HuH-7 (cell line): ENCODE measurements around the gene UBE2E2.
"Not testable (repeated sequence)": the region's sequence is repeated elsewhere in the genome, so short reads cannot be mapped to it uniquely, and the experiment has no call there.

Experiments used
- DNase-seq: peaks from one replicate; pipeline ENCODE4 v3.0.0; 2011; ENCODE audit warnings: low spot score

Gene UBE2E2

GRCh38 chr3:23202921-23203707 is at the start of gene UBE2E2:
Gene UBE2E2, plus strand, starts transcription at chr3:23203327.
- peak; percentile 89 for DNase-seq

- no peak for DNase-seq
These were observed 49.7 kb upstream of the UBE2E2 start for GRCh38 chr3:23153436-23153835.

- DNase-seq, result no peak
These were observed 45.8 kb upstream of the UBE2E2 start for GRCh38 chr3:23157331-23157730.

GRCh38 chr3:23159929-23160328 is 43.2 kb upstream of the UBE2E2 start:
- DNase-seq, result no peak

GRCh38 chr3:23161308-23161707 is 41.8 kb upstream of the UBE2E2 start:
- DNase-seq, result no peak

- no peak for DNase-seq
These were observed 41.1 kb upstream of the UBE2E2 start for GRCh38 chr3:23161896-23162570.

- no peak for DNase-seq
These were observed 40.2 kb upstream of the UBE2E2 start for GRCh38 chr3:23162934-23163333.

- no peak for DNase-seq
These were observed 38.4 kb upstream of the UBE2E2 start for GRCh38 chr3:23164746-23165145.

GRCh38 chr3:23165571-23165970 is 37.6 kb upstream of the UBE2E2 start:
- no peak for DNase-seq

- no peak for DNase-seq
These were observed 36.9 kb upstream of the UBE2E2 start for GRCh38 chr3:23166276-23166675.

GRCh38 chr3:23166845-23167244 is 36.3 kb upstream of the UBE2E2 start:
- no peak for DNase-seq

- DNase-seq, result no peak
These were observed 33.6 kb upstream of the UBE2E2 start for GRCh38 chr3:23169551-23169950.

- no peak for DNase-seq
These were observed 32.8 kb upstream of the UBE2E2 start for GRCh38 chr3:23170291-23170690.

- no peak for DNase-seq
These were observed 31.1 kb upstream of the UBE2E2 start for GRCh38 chr3:23172059-23172458.

- no peak for DNase-seq
These were observed 28.6 kb upstream of the UBE2E2 start for GRCh38 chr3:23174426-23175039.

- no peak for DNase-seq
These were observed 27.6 kb upstream of the UBE2E2 start for GRCh38 chr3:23175341-23176083.

GRCh38 chr3:23176839-23177238 is 26.3 kb upstream of the UBE2E2 start:
- DNase-seq, result not testable (repeated sequence)

- DNase-seq, result no peak
These were observed 20.1 kb upstream of the UBE2E2 start for GRCh38 chr3:23182996-23183513.

- DNase-seq, result peak; percentile 34
These were observed 19.4 kb upstream of the UBE2E2 start for GRCh38 chr3:23183731-23184130.

- no peak for DNase-seq
These were observed 17.3 kb upstream of the UBE2E2 start for GRCh38 chr3:23185861-23186260.

GRCh38 chr3:23189187-23189586 is 13.9 kb upstream of the UBE2E2 start:
- DNase-seq, result no peak

GRCh38 chr3:23192816-23193215 is 10.3 kb upstream of the UBE2E2 start:
- DNase-seq, result no peak
